ENCODE data around the gene MEGF6.

DNA sequence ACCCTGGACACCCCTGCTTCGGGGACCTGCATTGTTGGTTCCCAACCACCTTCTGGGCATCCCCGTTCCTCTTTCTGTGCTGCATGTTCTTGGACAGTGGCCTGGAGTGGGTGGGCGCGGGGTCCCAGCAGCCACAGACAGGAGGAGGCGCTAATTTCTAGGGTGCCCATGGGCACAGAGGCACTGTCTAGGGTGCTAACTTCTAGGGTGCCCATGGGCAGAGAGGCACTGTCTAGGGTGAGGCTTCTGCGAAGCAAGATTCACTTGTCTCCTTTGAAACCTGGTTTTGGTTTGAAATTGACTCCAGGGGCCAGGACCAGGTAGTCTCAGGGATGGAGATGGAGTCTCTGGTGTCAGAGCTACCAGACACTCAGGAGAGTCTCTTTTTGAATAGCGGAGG lies 815 bp upstream of the MEGF6 start:
- TF ChIP-seq CTCF (IDR thresholded peaks at IDR 0.05): no peak
- no peak for TF ChIP-seq POLR2A (IDR thresholded peaks at IDR 0.05)

All from right lobe of liver (tissue), 4 donors.